ENCODE results near the gene PALLD. TPM values are rescaled to one million over a fixed set of nuclear protein-coding genes. Genes with fewer than 3 reads are reported as not detected.

Gene PALLD
- total and polyA plus RNA-seq, 2 of the 13 experiments (the other 11 are each of a cell fraction or from before 2014, with no cell fraction given), result 0.50 to 1.5 TPM

DNA sequence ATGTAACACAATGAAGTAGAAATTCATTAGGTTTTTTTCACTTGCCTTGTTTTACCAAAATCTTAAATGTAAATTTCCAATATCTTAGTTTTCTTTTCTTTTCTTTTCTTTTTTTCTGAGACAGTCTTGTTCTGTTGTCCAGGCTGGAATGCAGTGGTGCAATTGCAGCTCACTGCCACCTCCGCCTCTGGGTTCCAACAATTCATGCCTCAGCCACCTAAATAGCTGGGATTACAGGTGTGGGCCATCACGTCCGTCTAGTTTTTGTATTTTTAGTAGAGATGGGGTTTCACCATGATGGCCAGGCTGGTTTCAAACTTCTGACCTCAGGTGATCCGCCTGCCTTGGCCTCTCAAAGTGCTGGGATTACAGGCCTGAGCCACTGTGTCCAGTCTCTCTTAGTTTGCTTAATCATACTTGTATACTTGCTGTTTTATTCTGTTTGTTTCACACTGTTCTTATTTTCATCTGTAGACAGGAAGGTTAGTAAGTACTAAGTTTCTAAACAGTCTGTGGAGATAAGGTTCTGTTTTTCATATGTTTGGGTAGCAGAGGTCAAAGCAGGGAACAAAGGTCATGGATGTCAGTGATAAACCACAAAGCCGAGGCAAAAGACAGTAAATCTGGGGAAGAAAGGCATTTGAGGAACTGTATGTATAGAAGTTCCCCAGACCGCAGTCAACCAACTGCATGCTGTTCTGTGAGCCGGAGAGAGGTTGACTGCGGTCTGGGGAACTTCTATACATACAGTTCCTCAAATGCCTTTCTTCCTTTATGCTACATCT, 384.2 kb downstream of the PALLD start (continued):
- TF ChIP-seq, protein P1, sequence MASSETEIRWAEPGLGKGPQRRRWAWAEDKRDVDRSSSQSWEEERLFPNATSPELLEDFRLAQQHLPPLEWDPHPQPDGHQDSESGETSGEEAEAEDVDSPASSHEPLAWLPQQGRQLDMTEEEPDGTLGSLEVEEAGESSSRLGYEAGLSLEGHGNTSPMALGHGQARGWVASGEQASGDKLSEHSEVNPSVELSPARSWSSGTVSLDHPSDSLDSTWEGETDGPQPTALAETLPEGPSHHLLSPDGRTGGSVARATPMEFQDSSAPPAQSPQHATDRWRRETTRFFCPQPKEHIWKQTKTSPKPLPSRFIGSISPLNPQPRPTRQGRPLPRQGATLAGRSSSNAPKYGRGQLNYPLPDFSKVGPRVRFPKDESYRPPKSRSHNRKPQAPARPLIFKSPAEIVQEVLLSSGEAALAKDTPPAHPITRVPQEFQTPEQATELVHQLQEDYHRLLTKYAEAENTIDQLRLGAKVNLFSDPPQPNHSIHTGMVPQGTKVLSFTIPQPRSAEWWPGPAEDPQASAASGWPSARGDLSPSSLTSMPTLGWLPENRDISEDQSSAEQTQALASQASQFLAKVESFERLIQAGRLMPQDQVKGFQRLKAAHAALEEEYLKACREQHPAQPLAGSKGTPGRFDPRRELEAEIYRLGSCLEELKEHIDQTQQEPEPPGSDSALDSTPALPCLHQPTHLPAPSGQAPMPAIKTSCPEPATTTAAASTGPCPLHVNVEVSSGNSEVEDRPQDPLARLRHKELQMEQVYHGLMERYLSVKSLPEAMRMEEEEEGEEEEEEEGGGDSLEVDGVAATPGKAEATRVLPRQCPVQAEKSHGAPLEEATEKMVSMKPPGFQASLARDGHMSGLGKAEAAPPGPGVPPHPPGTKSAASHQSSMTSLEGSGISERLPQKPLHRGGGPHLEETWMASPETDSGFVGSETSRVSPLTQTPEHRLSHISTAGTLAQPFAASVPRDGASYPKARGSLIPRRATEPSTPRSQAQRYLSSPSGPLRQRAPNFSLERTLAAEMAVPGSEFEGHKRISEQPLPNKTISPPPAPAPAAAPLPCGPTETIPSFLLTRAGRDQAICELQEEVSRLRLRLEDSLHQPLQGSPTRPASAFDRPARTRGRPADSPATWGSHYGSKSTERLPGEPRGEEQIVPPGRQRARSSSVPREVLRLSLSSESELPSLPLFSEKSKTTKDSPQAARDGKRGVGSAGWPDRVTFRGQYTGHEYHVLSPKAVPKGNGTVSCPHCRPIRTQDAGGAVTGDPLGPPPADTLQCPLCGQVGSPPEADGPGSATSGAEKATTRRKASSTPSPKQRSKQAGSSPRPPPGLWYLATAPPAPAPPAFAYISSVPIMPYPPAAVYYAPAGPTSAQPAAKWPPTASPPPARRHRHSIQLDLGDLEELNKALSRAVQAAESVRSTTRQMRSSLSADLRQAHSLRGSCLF (CRISPR knock-in tag; IDR thresholded peaks at IDR 0.05; ENCODE audit: borderline replicate concordance), result no peak
- TF ChIP-seq ZNF362 (CRISPR knock-in tag; IDR thresholded peaks at IDR 0.05; ENCODE audit: borderline replicate concordance), result peak; percentile 12; the same call in 1 of the 2 replicates
- TF ChIP-seq MAZ (IDR thresholded peaks at IDR 0.05; ENCODE audit: borderline replicate concordance, low read depth, low read length), result no peak
- 0 out of 2 replicates have a peak, but pooled peaks have one; percentile 23 for TF ChIP-seq MAZ (CRISPR knock-in tag; IDR thresholded peaks at IDR 0.05; ENCODE audit: low read depth)
- TF ChIP-seq SUZ12 (IDR thresholded peaks at IDR 0.05; ENCODE audit: low read depth, low read length), result no peak
- TF ChIP-seq KAT8 (CRISPR knock-in tag; IDR thresholded peaks at IDR 0.05), result no peak
- no peak for TF ChIP-seq ZNF800 (CRISPR knock-in tag; IDR thresholded peaks at IDR 0.05)
- TF ChIP-seq ZNF773 (CRISPR knock-in tag; IDR thresholded peaks at IDR 0.05; ENCODE audit: borderline replicate concordance), result no peak
- TF ChIP-seq KLF9 (CRISPR knock-in tag; IDR thresholded peaks at IDR 0.05; ENCODE audit: low read depth), result no peak
- TF ChIP-seq SALL1 (CRISPR knock-in tag; IDR thresholded peaks at IDR 0.05), result 0 out of 2 replicates have a peak, but pooled peaks have one; percentile 21
- TF ChIP-seq RERE (CRISPR knock-in tag; IDR thresholded peaks at IDR 0.05; ENCODE audit: low read depth), result peak; percentile 57; the same call in 1 of the 2 replicates
- peak; percentile 53; the same call in 1 of the 2 replicates for TF ChIP-seq TBX2 (CRISPR knock-in tag; IDR thresholded peaks at IDR 0.05; ENCODE audit: borderline replicate concordance)
- peak; percentile 72; the same call in 1 of the 2 replicates for TF ChIP-seq RARA (CRISPR knock-in tag; IDR thresholded peaks at IDR 0.05)
- TF ChIP-seq ZFYVE20 (CRISPR knock-in tag; IDR thresholded peaks at IDR 0.05; ENCODE audit: borderline replicate concordance, low read depth), result no peak
